ENCODE data around the gene ANKRD23. TPM values are rescaled to one million over a fixed set of nuclear protein-coding genes. Genes with fewer than 3 reads are reported as not detected.

Gene ANKRD23
- total and polyA plus RNA-seq, 2 of the 13 experiments (the other 11 are each of a cell fraction or from before 2014, with no cell fraction given): 1.5 to 1.6 TPM

GRCh38 chr2:96869822-96870625 is 26.2 kb upstream of the ANKRD23 start, which contains the start of gene SEMA4C (continued):
- TF ChIP-seq PAWR (CRISPR knock-in tag; IDR thresholded peaks at IDR 0.05; ENCODE audit: borderline replicate concordance) (no peak), ZBTB1 (CRISPR knock-in tag; IDR thresholded peaks at IDR 0.05; ENCODE audit: borderline replicate concordance) (no peak), DMAP1 (CRISPR knock-in tag; IDR thresholded peaks at IDR 0.05) (peak; percentile 8), ZNF513 (CRISPR knock-in tag; conservative IDR thresholded peaks at IDR 0.05) (0 out of 2 replicates have a peak, but pooled peaks have one; percentile 61), RXRB (CRISPR knock-in tag; IDR thresholded peaks at IDR 0.05; ENCODE audit: borderline replicate concordance) (peak; percentile 34; the same call in 1 of the 2 replicates), ZNF546 (CRISPR knock-in tag; conservative IDR thresholded peaks at IDR 0.05) (peak; percentile 50; the same call in 1 of the 2 replicates), ZBTB10 (CRISPR knock-in tag; IDR thresholded peaks at IDR 0.05; ENCODE audit: borderline replicate concordance) (peak; percentile 24; the same call in 1 of the 2 replicates), DR1 (CRISPR knock-in tag; IDR thresholded peaks at IDR 0.05) (peak; percentile 50; the same call in 1 of the 2 replicates), ZNF572 (CRISPR knock-in tag; IDR thresholded peaks at IDR 0.05) (0 out of 2 replicates have a peak, but pooled peaks have one; percentile 10), ZC3H13 (CRISPR knock-in tag; IDR thresholded peaks at IDR 0.05) (peak; percentile 78), AGO1 (IDR thresholded peaks at IDR 0.05; ENCODE audit: low read depth, low read length, poor library complexity, severe bottlenecking) (peak; percentile 88), ZKSCAN1 (IDR thresholded peaks at IDR 0.05; ENCODE audit: low read length) (no peak), AGO2 (optimal IDR thresholded peaks at IDR 0.05; ENCODE audit: low read depth, low read length) (peak; percentile 77), IKZF5 (CRISPR knock-in tag; IDR thresholded peaks at IDR 0.05) (no peak), TMF1 (CRISPR knock-in tag; IDR thresholded peaks at IDR 0.05; ENCODE audit: low read depth) (peak; percentile 51; the same call in 1 of the 2 replicates), HOXA9 (CRISPR knock-in tag; IDR thresholded peaks at IDR 0.05; ENCODE audit: borderline replicate concordance) (no peak), KLF16 (CRISPR knock-in tag; IDR thresholded peaks at IDR 0.05) (peak in 1 of 2 experiments; percentile 34; a peak in 2 of 4 replicates), ZSCAN21 (CRISPR knock-in tag; IDR thresholded peaks at IDR 0.05; ENCODE audit: borderline replicate concordance) (no peak; the same call in 1 of the 2 replicates), FOXO4 (CRISPR knock-in tag; conservative IDR thresholded peaks at IDR 0.05) (no peak), ZFAT (CRISPR knock-in tag; conservative IDR thresholded peaks at IDR 0.05) (0 out of 2 replicates have a peak, but pooled peaks have one; percentile 34), ZNF33B (CRISPR knock-in tag; IDR thresholded peaks at IDR 0.05) (no peak), ZNF556 (CRISPR knock-in tag; IDR thresholded peaks at IDR 0.05; ENCODE audit: borderline replicate concordance) (peak; percentile 25; the same call in 1 of the 2 replicates)

Measured in HepG2 (cell line).